Mucosa of descending colon (tissue), 3 donors: ENCODE measurements around the gene CDH4. TPM values are rescaled to one million over a fixed set of nuclear protein-coding genes. Genes with fewer than 3 reads are reported as not detected.

ENCODE experiments used
- ATAC-seq: fragments of 200-7000 bp; cut with Tn5 transposase; one replicate; pipeline ENCODE4 v1.9.1; 2020; ENCODE audit warnings: mild to moderate bottlenecking, moderate library complexity
- DNase-seq, 3 donors: peaks; one replicate each; pipeline ENCODE4 v3.0.0-alpha.2; 2020
- H3K36me3 ChIP-seq: fragments of 200-600 bp; one replicate; pipeline ENCODE4 v1.8.0; 2021; ENCODE audit warnings: low read depth, mild to moderate bottlenecking
- H3K4me1 ChIP-seq: fragments of 200-600 bp; one replicate; pipeline ENCODE4 v1.8.0; 2021; ENCODE audit warnings: low read depth, mild to moderate bottlenecking
- H3K4me3 ChIP-seq: fragments of 200-600 bp; one replicate; pipeline ENCODE4 v1.8.0; 2021; ENCODE audit warnings: mild to moderate bottlenecking
- H3K9me3 ChIP-seq: fragments of 200-600 bp; one replicate; pipeline ENCODE4 v1.8.0; 2021; ENCODE audit warnings: mild to moderate bottlenecking
- CTCF ChIP-seq: fragments of 200-600 bp; IDR thresholded peaks from one replicate; pipeline ENCODE4 v1.8.0; 2022; ENCODE audit warnings: antibody characterized with exemption, mild to moderate bottlenecking
- intact Hi-C, 2 donors: fragments of 100-400 bp; cut with DNase I in 1 of 2; cut with micrococcal nuclease in 1 of 2; formaldehyde crosslinking; loops; one replicate each; pipeline versions ENCODE4 v1.11.0 to v1.11.1; 2022; cut with DNase I, micrococcal nuclease
- total RNA-seq, 3 donors: library from RNA; stranded (reverse); fragmentation: NEBNext Ultra II Directional in 2 of 3; extraction: Animal tissue kit (Norgen Biotek cat#: 25700) in 2 of 3; gene quantifications; one replicate each; pipeline versions ENCODE4 v1.2.1 to v1.2.4, GENCODE V29; 2021 to 2023
- donor health status: DM: no; HTN: no; CAD: no; lungs with moderate emphysema.
- donor health status: DM: no; HTN: no; CAD: no.
- donor health status: DM: no; HTN: yes; CAD: no.

Gene CDH4
- total RNA-seq, 3 donors from 2014 or later: 0.16 TPM; not detected in 2

DNA sequence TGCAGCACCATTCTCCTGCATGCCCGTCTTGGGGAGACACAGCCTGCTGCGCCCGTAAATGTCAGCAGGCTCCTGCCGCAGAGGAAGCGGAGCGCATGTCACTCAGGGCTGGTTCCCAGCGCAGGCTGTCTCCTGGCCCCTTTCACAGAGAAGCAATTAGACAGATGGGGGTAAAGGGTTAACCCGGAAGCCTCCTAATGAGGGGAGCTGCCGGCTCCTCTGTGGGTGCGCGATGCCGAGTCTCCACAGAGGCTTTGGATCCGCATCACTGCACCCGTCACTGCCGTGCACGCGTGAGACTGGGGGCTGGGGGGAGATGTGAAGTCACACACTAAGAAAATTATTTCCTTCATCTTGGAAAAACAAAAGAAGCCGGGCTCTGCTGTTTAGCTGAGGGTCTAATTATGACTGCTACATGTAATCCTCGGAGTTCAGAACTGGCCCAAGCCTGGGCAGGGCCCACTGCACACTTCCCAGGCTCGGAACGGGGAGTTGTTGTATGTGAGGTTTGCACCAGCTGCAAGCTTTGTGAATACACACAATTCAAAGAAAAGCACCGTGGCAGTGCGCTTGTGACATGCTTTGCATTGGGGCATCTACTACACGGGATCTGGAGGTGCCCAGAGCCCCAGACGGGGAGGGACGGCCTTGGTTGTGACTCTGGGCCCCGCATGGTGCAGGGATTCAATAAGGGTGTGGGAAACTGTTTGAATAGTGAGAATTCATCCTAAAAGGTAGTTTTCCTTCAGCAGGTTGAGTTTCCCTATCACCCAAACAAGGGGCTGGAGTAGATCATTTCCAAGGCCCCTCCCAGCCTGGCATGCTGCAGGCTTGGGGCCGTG lies 482.1 kb downstream of the CDH4 start:
- Histone ChIP-seq H3K4me3 (no peak overlapping the region), H3K9me3 (no peaks in the 10 kb centered on the region), H3K36me3 (no peaks in the 10 kb centered on the region), H3K4me1 (no peaks in the 10 kb centered on the region)
- intact Hi-C loops: no loop called here
- no peak for ATAC-seq
- no peak for TF ChIP-seq CTCF
- no peak for DNase-seq

GRCh38 chr20:61734733-61735502 lies 482.9 kb downstream of the CDH4 start:
- ATAC-seq: no peak

DNA sequence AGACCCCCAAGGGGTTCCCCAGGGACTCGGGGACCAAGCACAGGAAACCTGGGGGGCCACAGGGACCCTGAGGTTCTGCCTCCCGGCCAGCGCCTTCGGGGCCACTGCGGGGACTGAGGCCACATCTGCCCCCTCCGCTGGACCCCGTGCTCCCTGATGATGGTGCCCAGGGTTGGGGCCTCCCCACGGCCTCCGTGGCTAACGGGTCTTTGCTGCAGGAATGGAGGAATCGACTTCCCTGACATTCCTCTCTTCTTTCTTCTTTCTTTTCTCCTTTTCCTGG lies 483.4 kb downstream of the CDH4 start:
- intact Hi-C loops: loop anchor here in 1 of 2 donors (5.0 kb wide), 1 partner anchor 167 kb away; no protein-coding TSS in a partner anchor
- Histone ChIP-seq H3K4me1 (no peaks in the 10 kb centered on the region), H3K4me3 (no peak overlapping the region), H3K9me3 (no peaks in the 10 kb centered on the region), H3K36me3 (no peaks in the 10 kb centered on the region)
- DNase-seq (no peak), ATAC-seq (no peak)
- no peak for TF ChIP-seq CTCF

More at GRCh38 chr20:61734733-61735502, 482.9 kb downstream of the CDH4 start:
- DNase-seq: no peak
- no peak overlapping the region for H3K4me3 ChIP-seq
- no peaks in the 10 kb centered on the region for H3K4me1 ChIP-seq
- no peaks in the 10 kb centered on the region for H3K36me3 ChIP-seq
- intact Hi-C loops: loop anchor here in 1 of 2 donors (5.0 kb wide), 1 partner anchor 167 kb away; no protein-coding TSS in a partner anchor
- no peak for TF ChIP-seq CTCF
- H3K9me3 ChIP-seq: no peaks in the 10 kb centered on the region

DNA sequence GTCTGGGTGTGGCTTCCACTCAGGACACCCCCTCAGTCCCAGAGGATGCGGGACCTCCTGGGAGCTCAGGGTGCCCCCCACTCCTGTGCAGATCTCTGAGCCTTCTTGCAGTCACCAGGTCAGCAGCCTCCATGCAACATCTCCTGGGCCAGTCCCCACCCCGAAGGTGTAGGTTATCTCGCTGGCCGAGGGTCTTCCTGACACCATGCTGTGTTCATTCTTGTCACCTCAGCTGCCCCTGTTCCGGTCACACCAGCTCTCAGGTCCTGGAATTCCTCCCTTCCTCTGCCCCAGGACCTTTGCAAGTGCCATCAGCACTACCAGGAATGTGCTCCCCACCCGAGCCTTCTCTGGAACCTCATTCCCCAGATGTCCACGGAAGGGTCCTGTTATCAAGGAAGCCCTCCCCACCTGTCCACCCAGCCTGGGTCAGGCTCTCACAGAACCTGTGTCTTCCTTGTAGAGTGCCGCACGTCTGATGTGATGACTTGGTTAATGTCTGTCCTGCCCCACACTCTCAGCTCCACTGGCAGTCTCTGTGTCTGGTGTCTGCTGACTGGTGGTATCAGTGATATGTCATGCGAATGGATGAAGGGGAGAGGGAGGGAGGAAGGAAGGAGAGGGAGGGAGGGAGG lies 484.1 kb downstream of the CDH4 start:
- TF ChIP-seq CTCF: no peak

DNA sequence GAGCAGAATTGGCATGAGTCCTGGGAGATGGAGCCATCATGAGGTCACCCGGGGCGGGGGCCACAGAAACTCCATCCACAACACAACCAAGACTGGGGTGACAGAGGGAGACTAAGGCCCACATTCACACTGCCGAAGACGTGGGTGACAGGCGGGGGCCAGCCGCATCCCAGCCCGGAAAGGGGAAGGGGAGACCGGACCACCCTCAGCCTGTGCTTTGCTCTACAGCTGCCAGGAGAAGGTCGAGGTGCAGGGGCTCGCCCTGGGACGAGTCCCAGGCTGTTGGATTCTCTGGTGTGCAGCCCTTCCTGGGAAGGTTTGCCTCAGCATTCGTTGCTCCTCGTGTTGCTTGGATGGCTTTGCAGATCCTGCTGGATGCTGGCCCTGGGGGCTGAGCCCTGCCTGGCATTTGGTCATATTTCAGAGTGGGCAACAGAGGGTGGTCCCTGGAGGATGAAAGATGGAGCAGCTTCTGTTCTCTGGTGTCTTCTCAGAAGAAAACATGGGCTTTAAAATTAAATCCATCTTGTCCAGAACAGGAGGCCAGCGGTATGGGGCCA lies 484.8 kb downstream of the CDH4 start:
- intact Hi-C loops: loop anchor here in 1 of 2 donors (5.0 kb wide), 1 partner anchor 165 kb away; no protein-coding TSS in a partner anchor
- DNase-seq (no peak), ATAC-seq (no peak)
- no peaks in the 10 kb centered on the region for H3K36me3 ChIP-seq
- no peaks in the 10 kb centered on the region for H3K9me3 ChIP-seq
- no peak overlapping the region for H3K4me3 ChIP-seq
- TF ChIP-seq CTCF: no peak
- no peaks in the 10 kb centered on the region for H3K4me1 ChIP-seq

More for the DNA sequence above, 484.1 kb downstream of the CDH4 start:
- Histone ChIP-seq H3K9me3 (no peaks in the 10 kb centered on the region), H3K4me3 (no peak overlapping the region), H3K4me1 (no peaks in the 10 kb centered on the region), H3K36me3 (no peaks in the 10 kb centered on the region)
- ATAC-seq: no peak
- intact Hi-C loops: loop anchor here in 1 of 2 donors (5.0 kb wide), 1 partner anchor 166 kb away; no protein-coding TSS in a partner anchor
- DNase-seq: no peak
